ENCODE measurements around the gene FRMD4A.
"Not testable (repeated sequence)": the region's sequence is repeated elsewhere in the genome, so short reads cannot be mapped to it uniquely, and the experiment has no call there.

FRMD4A gene

DNA sequence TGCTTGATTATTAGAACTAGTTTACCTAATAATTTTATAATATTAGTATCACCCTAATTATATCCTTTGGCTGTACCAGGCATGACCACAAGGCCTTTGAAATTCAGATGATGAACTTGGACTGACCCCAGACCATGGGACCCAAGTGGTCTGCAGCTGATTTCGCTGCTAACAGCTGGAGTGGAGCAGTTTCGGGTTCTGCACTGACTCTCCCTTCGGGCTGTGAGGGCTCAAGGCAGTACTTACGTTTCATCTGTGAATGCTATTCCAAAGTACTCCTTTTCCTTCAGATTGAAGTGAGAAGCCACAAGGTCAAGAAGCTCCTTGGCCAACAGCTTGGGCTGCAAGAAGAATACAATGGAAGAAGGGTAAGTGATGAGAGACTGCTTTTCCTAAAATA, 520.2 kb downstream of the FRMD4A start:
- DNase-seq (ENCODE audit: low read depth) = no peak

DNA sequence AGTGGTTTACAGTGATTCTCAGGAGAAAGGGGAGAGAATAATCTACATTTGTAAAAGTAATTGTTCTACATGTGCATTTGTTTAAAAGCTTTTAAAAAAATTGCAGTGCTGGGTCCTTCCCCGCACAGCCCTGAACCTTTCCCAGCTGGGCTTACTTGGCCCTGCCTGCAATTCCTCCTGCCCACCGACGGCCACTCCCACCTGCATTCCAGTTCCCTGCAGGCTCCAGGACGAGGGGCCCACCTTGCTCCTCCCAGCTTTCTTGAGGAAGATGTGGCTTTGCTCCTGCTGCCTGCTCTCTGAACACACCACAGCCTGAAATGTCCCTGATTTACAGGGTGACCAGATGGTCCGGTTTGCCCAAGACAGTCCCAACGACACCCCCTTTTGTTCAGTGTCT, 521.3 kb downstream of the FRMD4A start:
- no peak for DNase-seq (ENCODE audit: low read depth)

DNA sequence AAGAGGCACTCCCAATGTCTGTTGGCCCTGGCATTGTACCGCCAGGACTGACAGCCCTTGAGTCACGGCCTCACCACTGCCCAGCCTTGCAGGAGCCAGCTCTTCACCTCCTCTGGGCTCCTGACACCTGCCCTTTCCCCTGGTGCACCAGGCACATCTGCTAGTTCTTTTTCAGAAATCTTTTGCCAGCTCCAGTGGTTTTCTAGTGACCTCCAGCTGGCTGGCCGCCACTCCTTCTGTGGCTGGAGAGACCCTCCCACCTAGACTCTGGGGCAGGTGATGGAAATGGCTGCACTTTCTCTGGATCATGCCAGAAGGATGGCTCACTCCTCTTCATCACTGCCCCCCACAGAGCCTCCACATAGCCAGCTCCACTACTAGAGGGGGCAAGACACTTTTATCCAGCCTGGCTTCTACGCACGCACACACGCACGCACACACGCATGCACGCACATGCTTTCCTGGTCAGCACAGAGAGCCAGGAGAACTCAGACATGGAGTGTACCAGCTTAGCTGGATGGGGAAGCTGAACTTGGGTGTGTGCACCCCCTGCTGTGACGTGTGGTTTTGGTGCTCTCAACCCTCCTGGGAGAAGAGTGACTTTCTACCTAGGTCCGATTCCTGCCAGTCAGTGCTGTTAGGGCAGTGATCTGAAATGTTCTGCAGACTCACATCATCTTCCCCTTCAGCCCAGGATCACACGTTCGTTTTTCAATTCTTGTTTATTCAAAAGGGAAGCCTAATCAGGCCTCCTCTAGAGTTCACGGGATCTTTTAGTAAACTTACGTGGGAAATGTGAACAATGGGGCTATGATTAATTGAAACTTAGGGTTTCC, 522.0 kb downstream of the FRMD4A start:
- no peak for DNase-seq (ENCODE audit: low read depth)

DNA sequence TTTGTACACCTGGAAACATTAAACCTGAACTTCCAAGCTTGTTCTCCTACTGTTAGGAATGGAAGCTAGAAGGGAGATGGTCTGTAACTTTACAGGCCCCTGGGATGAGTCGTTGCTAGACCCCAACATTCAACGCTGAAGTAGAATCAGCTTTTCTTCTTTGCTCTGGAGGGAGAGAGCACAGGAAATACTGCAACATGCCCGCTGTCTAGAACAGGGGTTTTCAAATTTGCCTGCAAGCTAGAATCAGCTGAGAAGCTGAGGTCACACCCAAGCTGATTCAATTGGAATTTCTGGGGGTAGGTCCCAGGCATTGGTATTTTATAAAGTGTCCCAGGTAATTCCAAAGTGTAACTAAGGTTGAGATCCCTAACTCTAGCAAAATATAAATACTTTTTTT, 524.3 kb downstream of the FRMD4A start:
- DNase-seq (ENCODE audit: low read depth) = no peak

DNA sequence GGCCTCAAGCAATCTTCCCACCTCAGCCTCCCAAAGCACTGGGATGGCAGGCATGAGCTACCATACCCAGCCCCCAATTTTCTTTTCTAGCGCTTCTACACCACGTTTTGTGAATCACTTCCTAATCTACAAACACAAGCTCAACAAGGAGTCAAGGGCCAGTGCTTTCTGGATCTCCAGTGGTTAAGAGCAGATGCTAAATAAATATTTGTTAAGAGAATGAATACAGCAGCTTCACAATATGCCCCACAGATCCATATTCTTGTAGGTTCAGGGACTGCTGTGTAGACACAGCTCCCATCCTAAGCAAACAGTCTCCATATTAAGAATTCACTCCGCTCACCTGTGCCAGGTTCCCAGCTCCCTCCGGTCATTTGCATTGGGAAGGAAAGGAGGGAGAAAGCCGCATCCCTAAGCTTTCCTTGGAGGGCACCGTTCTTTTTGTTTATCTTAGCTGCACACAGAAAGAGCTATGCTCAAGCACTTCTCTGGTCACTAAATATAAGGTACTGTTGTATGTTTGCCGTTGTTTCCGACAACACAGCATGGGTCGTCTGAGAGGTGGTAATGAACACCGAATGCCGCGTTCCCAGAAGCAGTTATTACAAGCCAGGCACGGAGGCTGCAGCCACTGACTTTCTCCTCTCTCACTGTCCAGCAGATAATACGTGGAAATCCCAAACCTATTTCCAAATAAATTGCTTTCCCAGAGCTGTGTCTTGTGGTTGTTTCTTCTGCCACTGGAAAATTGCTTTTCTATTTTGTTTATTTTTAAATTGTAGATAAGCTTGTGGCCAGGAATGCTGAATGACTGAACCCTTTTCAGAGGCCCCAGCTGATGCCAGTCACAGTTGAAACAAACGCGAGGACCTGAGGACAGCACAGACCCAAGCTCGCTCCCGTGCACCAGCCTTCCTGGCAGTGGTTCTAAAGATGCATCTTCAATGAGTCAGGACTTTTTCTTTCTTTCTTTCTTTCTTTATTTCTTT, 526.9 kb downstream of the FRMD4A start:
- no peak for DNase-seq (ENCODE audit: low read depth)

DNA sequence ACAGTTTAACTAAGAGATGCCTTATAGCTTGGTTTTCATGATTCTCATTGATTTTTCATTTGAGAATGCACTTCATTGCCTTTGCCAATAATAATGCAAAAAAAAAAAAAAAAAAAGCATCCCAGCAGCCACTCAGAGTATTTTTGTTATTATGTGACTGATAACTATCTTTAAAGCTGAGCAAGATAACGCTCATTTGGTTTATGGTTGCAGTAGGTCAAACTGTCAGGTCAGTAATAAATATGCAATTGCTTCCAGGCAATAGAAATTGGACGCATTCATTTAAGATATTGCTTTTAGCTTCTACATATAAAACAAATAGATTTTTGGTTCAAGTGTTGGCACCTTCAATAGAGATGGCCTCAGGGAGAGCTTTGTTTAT, 528.8 kb downstream of the FRMD4A start:
- no peak for DNase-seq (ENCODE audit: low read depth)

DNA sequence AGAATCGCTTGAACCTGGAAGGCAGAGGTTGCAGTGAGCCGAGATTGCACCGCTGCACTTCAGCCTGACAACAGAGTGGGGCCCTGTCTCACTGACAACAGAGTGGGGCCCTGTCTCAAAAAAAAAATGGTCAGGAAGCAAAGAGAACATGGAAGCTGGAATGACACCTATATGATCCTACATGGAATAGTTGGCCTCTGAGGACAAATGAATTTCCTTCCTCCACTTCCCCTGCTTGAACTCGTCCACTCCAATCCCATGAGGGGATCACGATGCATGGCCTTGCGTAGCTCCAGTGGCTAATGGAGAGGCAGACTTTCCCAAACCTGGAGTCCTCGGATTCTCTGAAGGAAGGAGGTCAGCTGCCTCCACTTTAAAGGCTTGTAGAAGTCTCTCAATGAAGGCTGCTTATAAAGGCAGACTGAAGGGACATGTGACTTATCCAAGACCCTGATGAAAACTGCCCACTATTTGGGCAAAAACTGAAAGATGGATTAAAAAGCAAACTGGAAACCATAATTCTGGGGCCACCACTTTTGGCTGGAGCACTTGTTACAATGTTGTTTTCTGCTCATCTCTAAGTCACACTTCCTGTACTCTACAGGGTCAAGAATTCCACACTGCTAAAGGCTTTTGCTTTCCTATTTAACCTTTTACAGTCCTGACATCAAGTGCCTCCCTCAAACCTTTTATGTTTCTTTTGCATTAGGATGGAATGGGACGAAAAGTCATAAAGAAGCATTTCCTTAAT, 529.4 kb downstream of the FRMD4A start:
- DNase-seq (ENCODE audit: low read depth) = no peak

DNA sequence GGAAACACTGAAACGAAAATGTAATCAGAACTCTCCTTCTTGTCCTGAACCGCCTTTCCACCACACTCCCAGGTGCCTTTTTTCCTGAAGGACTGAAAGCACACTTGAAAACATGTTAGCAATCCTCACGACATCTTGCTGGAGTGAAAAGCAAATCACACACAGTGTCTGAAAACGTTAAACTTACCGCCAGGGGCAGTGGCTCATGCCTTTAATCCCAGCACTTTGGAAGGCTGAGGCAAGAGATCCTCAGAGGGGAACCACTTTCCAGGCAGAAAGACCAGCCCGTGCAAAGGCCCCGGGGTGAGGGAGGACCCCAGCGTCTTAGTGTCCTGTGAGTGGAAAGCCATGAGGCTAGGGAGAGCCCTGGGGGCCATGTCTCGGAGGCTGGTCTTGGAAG, 533.6 kb downstream of the FRMD4A start:
- DNase-seq (ENCODE audit: low read depth) = no peak

DNA sequence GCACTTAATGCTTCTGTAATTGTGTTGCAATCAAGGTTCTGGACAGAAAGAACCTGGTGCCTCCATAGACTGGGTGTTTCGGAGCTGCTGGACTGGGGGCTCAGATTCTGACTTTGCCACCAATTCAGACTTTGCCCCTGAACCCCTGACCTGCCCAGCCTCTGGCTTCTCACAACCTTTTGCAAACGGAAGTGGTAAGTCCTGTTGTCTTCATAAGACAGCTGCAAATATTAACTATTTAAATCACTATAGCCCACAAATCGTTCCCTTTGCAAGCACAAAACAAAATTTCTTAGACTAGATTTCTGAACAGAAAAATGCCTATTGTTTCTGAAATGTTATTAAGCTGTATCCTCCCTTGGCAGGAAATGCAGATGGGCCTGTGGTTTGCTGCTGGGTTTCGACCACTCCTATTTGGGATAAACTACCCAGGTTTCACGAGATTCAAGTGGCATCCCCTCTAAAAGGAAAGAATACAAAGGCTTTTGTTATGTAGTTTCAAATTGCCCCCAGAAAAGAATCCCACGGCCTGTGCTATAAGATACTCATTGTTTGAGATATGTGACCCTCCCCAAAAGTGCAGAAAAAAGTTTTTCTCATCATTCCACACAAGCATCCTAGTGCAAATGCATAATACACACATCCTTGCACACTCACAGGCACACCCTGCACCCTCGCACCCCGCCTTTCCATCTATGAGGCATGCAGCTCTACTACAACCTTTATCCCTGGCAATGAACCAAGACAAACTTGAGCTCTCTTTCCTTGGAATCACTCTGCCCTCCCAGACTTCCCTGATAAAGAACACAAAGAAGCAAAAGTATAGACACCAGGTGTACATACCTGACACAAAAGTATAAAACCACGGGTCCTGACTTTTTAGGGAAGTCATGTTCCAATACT, 534.8 kb downstream of the FRMD4A start:
- no peak for DNase-seq (ENCODE audit: low read depth)

DNA sequence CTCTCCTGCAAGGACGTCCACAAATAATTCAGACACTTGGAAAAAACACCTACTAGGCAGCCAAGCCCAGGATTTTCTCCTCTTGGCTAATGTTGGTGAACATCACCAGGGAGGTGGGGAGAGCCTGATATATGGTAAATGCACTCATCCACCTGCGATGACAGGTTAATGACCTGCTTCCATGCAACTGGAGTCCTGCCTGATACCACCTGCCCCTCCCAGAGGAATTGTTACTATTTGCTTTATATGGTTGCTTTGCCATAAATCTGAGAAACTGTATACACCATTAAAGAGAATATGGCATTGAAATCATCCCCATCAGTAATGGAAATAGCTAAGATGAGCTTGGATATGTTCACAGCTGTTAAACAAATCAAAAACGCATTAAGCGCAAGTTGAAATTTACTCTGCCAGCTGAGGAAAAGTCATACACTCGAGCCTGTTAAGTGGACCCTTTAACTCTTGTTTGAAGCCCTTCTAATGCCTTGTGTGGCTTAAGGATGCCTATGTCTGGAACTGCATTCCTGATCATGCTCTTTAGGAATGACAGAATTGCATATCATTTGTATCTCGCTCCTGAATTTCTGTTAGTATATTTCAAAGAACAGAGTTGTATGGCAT, 535.6 kb downstream of the FRMD4A start:
- DNase-seq (ENCODE audit: low read depth) = no peak

DNA sequence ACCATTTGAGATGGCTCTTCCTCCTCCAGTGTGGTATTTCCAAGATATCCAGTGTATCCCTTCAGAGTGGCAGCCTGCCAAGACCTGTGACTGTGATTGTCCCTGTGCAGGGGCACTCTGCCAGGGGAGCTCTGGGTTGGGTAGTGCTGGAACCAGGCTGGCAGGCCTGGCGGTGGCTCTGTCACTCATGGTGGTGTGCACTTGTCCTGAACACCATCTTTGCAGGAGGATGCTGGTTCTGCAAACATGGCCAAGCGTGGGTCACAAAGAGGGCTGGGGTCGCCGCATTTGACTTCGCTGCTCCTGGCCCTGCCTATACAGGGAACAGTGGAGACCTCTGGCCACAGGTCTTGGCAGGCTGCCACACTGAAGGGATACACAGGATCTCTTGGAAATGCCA, 538.7 kb downstream of the FRMD4A start:
- DNase-seq (ENCODE audit: low read depth) = no peak

DNA sequence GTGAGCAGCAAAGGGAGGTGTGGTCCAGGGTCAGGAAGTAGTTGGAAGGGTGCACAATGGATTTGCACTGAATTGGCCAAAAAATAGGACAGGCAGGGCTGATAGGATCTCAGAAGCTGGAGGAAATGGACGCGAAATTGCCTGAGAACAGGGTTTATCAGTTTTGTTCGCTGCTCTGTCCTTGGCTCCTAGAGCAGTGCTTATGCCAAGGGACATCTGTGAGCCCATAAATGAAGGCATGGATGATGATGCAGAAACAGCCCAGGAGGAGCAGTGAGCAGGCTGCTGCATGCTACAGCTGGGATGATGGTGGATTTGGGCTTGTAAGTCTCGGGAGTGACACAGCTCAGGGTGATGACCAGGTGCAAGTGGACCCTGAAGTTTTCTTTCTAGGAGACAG, 539.2 kb downstream of the FRMD4A start:
- no peak for DNase-seq (ENCODE audit: low read depth)

DNA sequence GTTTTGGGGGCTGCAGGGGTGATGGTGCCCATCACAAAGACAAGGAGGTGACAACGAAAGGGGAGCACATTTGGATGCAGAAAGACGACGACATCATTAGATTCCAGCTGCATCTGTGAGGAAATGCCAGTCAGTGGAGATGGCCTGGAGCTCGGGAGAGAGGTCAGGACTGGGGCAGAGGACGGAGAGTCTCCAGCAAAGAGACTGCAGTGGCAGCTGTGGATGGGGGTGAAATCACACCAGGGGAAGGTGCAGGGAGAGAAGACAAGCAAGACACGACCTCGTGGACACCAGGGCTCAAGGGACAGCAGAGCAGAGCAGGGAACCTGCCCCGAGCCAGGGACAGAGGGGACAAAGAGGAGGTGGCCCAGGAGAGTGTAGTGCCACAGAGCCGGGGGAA, 540.5 kb downstream of the FRMD4A start:
- DNase-seq (ENCODE audit: low read depth) = no peak

DNA sequence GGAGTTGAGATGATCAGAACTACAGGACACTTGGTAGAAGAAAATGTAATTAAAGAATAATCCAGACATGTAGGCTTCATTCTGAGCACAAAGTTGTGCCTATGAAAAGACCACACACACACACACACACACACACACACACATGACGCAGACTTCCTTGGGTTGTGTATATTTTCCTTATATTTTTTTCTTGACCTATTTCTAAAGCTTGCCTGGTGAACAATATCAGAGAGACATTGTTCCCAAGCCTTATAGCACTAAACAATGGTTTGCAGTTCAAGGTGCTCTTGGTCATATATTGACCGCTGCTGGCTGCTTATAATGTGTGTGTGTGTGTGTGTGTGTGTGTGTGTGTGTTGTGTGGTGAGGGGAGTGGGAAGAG, 541.3 kb downstream of the FRMD4A start:
- DNase-seq (ENCODE audit: low read depth) = no peak

DNA sequence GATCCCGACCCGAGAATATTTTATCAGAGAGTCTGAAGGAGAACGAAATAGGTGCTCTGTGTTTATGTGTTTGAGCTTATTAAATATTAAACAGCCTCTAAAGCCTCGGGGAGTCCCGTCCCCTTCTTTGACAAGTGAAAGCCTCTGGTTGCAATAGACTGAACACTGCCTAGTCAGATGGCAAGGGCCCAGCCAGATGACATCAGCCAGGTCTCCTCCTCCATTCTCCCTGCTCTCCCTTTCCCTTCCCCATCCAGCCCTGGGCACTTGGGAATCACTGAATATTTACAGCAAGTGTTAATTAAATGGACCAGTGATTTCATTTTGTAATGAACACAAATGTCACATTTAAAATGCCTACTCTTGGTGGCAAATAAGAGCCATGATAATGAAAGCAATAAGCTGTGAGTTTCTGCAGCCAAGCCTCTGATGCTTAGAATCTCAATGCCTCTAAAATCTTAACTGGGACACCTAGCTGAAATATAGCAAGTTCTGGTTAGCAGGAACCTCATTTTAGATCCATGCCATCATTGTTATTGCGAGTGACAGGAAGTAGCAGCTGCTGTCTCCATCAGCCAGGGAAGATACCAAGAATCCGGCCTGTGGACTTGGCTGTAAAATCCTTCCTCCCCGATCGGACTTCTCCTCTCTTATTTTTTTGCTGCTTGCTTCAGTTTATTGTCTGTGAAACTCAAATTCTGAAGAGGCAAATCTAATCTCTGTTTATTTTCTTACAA, 541.8 kb downstream of the FRMD4A start:
- DNase-seq (ENCODE audit: low read depth) = peak; percentile 51

DNA sequence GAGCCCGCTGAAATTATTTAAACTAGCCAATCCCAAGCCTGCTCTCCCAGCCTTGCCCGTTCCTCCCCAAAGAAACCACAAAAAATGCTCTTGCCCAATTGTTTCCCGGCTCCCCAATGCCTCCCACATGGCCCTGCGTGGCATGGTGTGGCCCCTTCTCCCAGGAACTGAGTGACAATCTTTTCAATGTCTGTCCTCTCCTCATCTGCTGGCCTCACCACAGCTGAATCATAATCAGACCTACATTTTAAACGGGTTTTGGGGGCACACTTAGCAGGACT, 542.5 kb downstream of the FRMD4A start:
- DNase-seq (ENCODE audit: low read depth) = peak; percentile 18

DNA sequence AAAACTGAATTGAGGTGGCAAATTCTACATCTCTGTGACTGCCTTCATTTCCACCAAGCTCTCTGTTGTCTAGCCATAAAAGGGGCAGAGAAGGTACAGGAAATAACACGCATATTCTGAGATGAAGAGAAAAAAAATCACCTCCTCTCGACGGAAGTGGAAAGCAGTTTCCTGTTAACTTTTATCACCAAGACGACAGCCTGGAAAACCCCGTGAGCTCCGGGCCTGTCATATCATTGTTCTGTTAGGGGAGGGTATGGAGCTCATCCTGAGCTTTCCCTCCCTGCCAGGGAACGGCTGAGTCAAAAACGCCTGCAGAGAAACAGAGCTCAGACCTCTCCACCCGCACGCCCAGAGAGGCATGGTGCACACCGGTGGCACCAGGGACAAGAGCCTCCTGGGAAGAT, 543.7 kb downstream of the FRMD4A start:
- peak; percentile 18 for DNase-seq (ENCODE audit: low read depth)

DNA sequence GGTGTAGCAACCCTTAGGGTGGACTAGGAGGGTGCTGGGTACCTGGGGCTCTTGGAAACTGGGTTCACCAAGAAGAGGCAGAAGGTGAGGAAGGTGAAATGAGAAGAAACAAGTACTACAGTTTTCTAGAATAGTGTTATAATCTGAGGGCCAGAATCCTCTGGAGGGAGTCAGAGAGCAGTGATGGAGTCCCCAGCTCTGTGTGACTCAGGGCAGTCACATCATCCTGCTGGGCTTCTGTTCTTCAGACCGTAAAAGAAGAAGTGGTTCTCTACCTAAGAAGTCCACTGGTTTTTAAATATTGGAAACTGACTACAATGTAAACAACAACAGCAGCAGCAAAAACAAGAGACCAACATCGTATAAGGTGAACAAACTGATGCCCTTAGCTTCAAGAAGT, 546.7 kb downstream of the FRMD4A start:
- no peak for DNase-seq (ENCODE audit: low read depth)

DNA sequence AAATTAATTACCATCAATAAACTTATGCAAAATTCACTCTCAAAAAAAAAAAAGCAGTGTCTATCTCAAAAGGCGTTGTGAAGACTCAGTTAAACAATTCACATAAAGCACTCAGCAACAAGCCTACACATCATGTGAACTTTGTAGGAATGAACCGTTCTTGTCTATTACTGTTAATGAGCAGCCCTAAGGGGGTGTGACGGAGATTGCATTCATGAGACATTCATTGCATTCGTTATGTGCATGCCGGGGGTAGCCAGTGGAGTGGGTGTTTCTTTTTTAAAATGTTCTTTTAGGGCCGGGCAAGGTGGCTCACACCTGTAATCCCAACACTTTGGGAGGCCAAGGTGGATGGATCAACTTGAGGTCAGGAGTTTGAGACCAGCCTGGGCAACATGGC, 551.0 kb downstream of the FRMD4A start:
- DNase-seq (ENCODE audit: low read depth) = no peak

DNA sequence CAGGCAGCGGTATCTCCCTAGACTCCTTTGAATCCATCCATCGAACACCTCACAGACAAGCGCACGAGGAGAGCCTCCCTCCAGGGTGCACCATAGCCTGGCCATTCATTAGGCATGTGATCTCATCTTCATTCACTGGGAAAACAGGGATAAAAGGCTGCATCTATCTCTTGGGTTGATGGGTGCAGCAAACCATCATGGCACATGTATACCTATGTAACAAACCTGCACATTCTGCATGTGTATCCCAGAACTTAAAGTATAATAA, 552.1 kb downstream of the FRMD4A start:
- DNase-seq (ENCODE audit: low read depth) = not testable (repeated sequence)

DNA sequence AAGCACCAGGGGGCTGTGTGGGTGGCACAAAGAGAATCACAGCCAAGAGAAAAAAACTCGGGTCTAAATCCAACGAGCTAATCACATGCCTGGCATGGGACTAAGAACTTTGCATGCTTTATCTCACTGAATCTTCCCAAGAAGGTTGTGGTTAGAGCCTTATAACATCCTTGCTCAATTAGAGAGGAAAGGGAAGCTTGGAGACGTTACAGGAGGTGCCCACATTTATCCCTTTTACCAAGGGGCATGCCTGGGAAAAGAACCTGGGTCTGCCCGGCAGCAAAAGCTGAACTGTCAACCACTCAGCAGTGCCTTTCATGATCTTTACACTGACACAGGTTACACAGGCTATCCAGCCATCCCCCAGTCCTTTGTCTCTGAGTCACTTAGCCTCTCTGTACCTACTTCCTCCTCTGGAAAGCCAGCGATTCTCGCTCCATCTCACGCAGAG, 553.8 kb downstream of the FRMD4A start:
- DNase-seq (ENCODE audit: low read depth) = no peak

All from stromal cell of bone marrow (primary cell).